Measurements from ENCODE around the gene SERTAD1. TPM values are rescaled to one million over a fixed set of nuclear protein-coding genes. Genes with fewer than 3 reads are reported as not detected.

Gene SERTAD1
- 24.4 to 31.9 TPM (median 26.1 TPM) in 5 replicates for total RNA-seq (2022; extraction: Qiagen RNA extraction)

GRCh38 chr19:40425450-40426287 is at the start of gene SERTAD1:
TSS of gene SERTAD1 (minus strand) at chr19:40425992. CDS start at chr19:40423546, 2,446 bp downstream.

DNA sequence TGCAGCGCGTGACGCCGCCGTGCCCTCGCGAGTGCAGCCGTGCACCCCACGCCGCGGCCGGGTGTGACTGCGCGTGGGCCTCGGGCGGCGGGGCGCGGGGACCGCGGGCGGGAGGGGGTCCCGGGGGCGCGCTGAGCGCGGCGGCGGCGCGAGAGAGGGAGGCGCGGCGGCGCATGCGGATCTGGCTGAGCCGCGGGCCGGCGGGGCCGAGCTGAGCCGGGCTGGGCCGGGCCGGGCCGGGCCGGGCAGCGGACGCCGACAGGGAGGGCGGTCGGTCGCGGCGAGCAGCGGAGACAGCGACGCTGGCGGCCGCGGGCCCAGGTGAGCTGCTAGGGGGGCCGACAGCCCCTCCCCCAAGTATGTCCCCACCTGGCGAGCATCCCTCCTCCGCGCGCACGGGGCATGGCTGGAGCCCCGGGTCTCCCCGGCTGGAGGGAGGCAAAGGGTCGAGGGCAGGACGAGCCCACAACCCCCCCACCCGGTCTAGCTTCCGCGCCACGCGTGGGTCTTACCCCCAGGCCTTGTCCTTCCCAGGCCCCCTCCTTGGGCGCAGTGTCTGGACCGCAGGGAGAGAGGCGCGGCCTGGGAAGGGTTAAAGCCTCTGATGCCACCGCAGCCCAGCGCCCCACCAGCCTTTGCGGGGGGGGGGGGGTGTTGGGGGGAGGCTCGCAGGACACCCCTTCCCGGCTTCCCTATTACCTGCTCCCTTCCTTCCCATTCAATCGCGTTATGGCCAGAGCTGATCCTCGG is 41.4 kb upstream of the SERTAD1 start, which contains the start of gene SPTBN4:
Gene SPTBN4, plus strand, starts transcription at position 17 of the 750 bp plus-strand sequence. CDS start 5,621 bp downstream, outside the sequence.

GRCh38 chr19:40465557-40466218 is 39.9 kb upstream of the SERTAD1 start, which contains the start of gene BLVRB:
TSS of gene BLVRB (minus strand) at chr19:40465745. CDS start at chr19:40465688, 57 bp downstream.

DNA sequence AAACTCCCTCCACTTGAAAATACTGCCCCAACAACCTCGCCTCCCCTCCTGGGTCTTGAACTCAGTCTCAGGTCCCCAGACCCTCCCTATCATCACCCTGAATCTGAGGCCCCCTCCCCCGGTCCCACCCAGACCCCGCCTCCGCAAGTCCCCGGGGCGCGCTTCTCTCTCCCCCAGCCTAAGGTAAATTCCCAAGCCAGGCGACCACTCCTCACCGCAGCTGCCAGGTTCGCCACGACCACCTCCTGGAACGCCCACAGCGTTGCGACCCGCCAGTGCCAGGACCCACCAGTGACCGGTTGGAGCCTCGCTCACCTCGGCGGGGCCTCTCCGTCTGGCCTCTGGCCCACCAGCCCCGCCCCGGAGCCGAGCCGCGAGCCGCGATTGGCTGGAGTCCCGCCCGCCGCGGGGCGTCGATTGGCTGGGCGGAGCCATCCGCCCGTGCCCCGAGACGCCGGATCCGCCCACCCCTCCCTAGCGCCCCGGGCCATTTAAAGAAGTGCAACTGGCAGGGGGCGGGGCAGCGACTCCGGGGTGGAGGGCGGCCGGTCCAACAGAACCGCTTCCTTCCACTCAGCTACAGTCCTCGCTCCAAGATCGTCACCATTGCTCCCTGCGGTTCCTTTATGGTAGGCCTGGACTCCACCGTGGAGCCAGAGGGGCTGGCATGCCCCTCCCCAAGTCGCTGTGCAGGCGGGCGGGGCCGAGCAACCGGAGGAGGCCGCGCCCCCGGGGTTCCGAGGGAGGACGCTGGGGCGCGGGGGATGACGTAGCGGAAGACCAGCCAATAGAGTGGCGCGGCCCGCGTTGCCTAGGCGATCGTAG is 18.4 kb upstream of the SERTAD1 start, which contains the start of gene SERTAD3:
Gene SERTAD3, minus strand, starts transcription at position 336 of the 825 bp plus-strand sequence. CDS start 2,255 bp downstream, outside the sequence.

GRCh38 chr19:40413291-40413845 is 12.4 kb downstream of the SERTAD1 start, which contains the start of gene PRX:
TSS of gene PRX (minus strand) at chr19:40413378. CDS start at chr19:40407932, 5,446 bp downstream.

DNA sequence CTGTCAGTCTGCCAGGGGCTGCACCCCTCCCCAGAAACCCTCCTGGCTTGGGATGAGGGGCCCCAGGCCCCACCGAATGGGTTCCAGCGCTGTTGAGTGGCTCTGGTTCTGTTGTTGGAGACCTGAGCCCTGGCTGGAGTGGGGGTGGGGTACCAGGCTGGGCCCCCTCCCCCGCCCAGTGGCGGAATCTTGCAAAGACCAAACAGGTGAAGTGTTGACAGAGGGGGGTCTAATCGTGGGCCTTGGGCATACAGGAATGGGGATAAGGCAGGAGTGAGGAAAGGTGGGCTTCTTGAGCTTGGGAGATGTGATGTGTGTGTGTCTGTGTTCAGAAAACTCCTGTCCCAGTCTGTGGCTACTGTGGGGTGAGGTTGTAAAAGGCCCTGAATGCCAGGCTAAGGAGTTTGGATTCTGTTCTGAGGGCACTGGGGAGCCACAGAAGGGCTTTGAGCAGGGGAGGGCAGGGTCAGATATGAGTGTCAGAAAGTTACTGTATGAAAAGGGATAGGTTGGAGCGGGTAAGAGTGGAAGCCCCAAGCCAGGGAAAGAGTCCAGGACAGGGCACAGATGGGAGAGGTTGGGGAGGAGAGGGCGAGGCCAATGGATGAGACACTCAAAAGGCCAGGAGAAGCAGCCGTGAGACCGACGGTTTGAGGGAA is 35.6 kb downstream of the SERTAD1 start, which contains the start of gene HIPK4:
Gene HIPK4, minus strand, starts transcription at position 98 of the 659 bp plus-strand sequence. CDS start 279 bp downstream, outside the sequence.

Other genes starting within 250 kb of the SERTAD1 start
- gene MAP3K10, start 234.6 kb downstream of the SERTAD1 start, total RNA-seq (2022; extraction: Qiagen RNA extraction), result 10.8 to 16.1 TPM (median 13.6 TPM) in 5 replicates
- gene TTC9B, start 207.6 kb downstream of the SERTAD1 start, total RNA-seq (2022; extraction: Qiagen RNA extraction), result 0.25 to 0.54 TPM (median 0.32 TPM) in 5 replicates
- gene CCNP, start 199.3 kb downstream of the SERTAD1 start, total RNA-seq (2022; extraction: Qiagen RNA extraction), result 0.11 to 0.41 TPM (median 0.25 TPM) in 5 replicates
- gene AKT2, start 140.6 kb downstream of the SERTAD1 start, total RNA-seq (2022; extraction: Qiagen RNA extraction), result 113 to 203 TPM (median 198 TPM) in 5 replicates
- 23.8 to 33.1 TPM (median 31.5 TPM) in 5 replicates for gene C19orf47, start 77.6 kb downstream of the SERTAD1 start, total RNA-seq (2022; extraction: Qiagen RNA extraction)
- gene PLD3, start 77.3 kb downstream of the SERTAD1 start, total RNA-seq (2022; extraction: Qiagen RNA extraction), result 245 to 279 TPM (median 256 TPM) in 5 replicates
- 0.16 to 0.39 TPM (median 0.35 TPM) in 5 replicates for gene HIPK4, start 35.8 kb downstream of the SERTAD1 start, total RNA-seq (2022; extraction: Qiagen RNA extraction)
- 1.2 to 1.3 TPM (median 1.3 TPM) in 5 replicates for gene PRX, start 12.6 kb downstream of the SERTAD1 start, total RNA-seq (2022; extraction: Qiagen RNA extraction)
- 36.9 to 48.9 TPM (median 44.2 TPM) in 5 replicates for gene SERTAD3, start 18.3 kb upstream of the SERTAD1 start, total RNA-seq (2022; extraction: Qiagen RNA extraction)
- 242 to 310 TPM (median 270 TPM) in 5 replicates for gene BLVRB, start 39.8 kb upstream of the SERTAD1 start, total RNA-seq (2022; extraction: Qiagen RNA extraction)
- gene SPTBN4, start 41.0 kb upstream of the SERTAD1 start, total RNA-seq (2022; extraction: Qiagen RNA extraction), result 0.41 to 0.73 TPM (median 0.66 TPM) in 5 replicates
- 93.3 to 152 TPM (median 136 TPM) in 5 replicates for gene SHKBP1, start 150.9 kb upstream of the SERTAD1 start, total RNA-seq (2022; extraction: Qiagen RNA extraction)
- 34.3 to 57.2 TPM (median 46.2 TPM) in 5 replicates for gene LTBP4, start 175.4 kb upstream of the SERTAD1 start, total RNA-seq (2022; extraction: Qiagen RNA extraction)

Data from A549 treated with dexamethasone at 1 μM for 4 hours (cell line).